GM12878 (cell line): ENCODE results near the gene TANC1. TPM values are rescaled to one million over a fixed set of nuclear protein-coding genes. Genes with fewer than 3 reads are reported as not detected.

Experiments
- ATAC-seq: fragments of 200-7000 bp; cut with Tn5 transposase; 3 replicates; pipeline ENCODE4 v1.9.1; 2020; ENCODE audit warnings: mild to moderate bottlenecking, moderate library complexity
- BruUV-seq: library from RNA; stranded (reverse); fragments of 400-500 nt; replicated peaks from 2 replicates; lab custom pipeline; 2021; lab: Mats Ljungman, UMichigan
- CTCF ChIA-PET: fragments of 300-600 bp; sonication (Branson Sonifier 250); formaldehyde crosslinking; extraction: SDS; loops from one replicate; lab custom pipeline; 2021; ENCODE audit warnings: inconsistent platforms; lab: Yijun Ruan, JAX
- POLR2A ChIA-PET: fragments of 350-600 bp; formaldehyde crosslinking; extraction: SDS; loops from one replicate; lab custom pipeline; 2021; ENCODE audit warnings: inconsistent platforms; lab: Charles Lee
- RAD21 ChIA-PET: fragments of 300-600 bp; sonication (Branson Sonifier 250); formaldehyde crosslinking; loops from one replicate; lab custom pipeline; 2023; ENCODE audit warnings: antibody characterized with exemption; ENCODE audit not compliant: unreplicated experiment; lab: Charles Lee
- SMC1A ChIA-PET: fragments of 300-600 bp; sonication (Branson Sonifier 250); formaldehyde crosslinking; loops from one replicate; lab custom pipeline; 2023; ENCODE audit not compliant: unreplicated experiment, uncharacterized antibody; lab: Charles Lee
- DNase-seq: peaks from one replicate; pipeline ENCODE4 v3.0.0-alpha.2; 2011; ENCODE audit warnings: low read depth, low spot score
- FAIRE-seq: peaks from 3 replicates; lab custom pipeline; 2011; peaks lifted over from hg19 to GRCh38; lab: Jason Lieb, UNC
- H2AFZ ChIP-seq: 2 replicates; pipeline ENCODE4 v1.6.0; 2011; ENCODE audit warnings: low read depth, low read length, control low read depth; ENCODE audit not compliant: control insufficient read depth
- H3K27ac ChIP-seq: 2 replicates; pipeline ENCODE4 v1.5.1; 2011; ENCODE audit warnings: control low read depth; ENCODE audit not compliant: control insufficient read depth, insufficient read depth
- H3K27me3 ChIP-seq, 2 experiments: replicated peaks in 1 of 2; 2 replicates each; pipeline versions ENCODE4 v1.6.0 to v1.6.1; 2011; ENCODE audit warnings: low read length in 1 of 2; ENCODE audit not compliant: control insufficient read depth in 2 of 2, insufficient read depth in 2 of 2
- H3K36me3 ChIP-seq, 2 experiments: 2 replicates each; pipeline ENCODE4 v1.5.1; 2011; ENCODE audit warnings: low read length in 1 of 2; ENCODE audit not compliant: control insufficient read depth in 2 of 2, insufficient read depth in 2 of 2
- H3K4me1 ChIP-seq: 2 replicates; pipeline ENCODE4 v1.6.1; 2011; ENCODE audit warnings: mild to moderate bottlenecking, low read length, moderate library complexity, mixed read lengths; ENCODE audit not compliant: control insufficient read depth, insufficient read depth
- H3K4me2 ChIP-seq: 2 replicates; pipeline ENCODE4 v1.6.0; 2011; ENCODE audit warnings: control low read depth; ENCODE audit not compliant: control insufficient read depth, insufficient read depth
- H3K4me3 ChIP-seq: fragments of 200-600 bp; sonication (generic); 2 replicates; pipeline ENCODE4 v1.5.1; 2016
- H3K79me2 ChIP-seq: 2 replicates; pipeline ENCODE4 v1.6.0; 2011; ENCODE audit warnings: low read length; ENCODE audit not compliant: control insufficient read depth, insufficient read depth
- H3K9ac ChIP-seq: 2 replicates; pipeline ENCODE4 v1.8.0; 2011; ENCODE audit warnings: low read length, control low read depth, mixed read lengths; ENCODE audit not compliant: control insufficient read depth, insufficient read depth
- H3K9me3 ChIP-seq: replicated peaks from 3 replicates; pipeline ENCODE4 v1.5.1; 2011; ENCODE audit warnings: mild to moderate bottlenecking, low read length; ENCODE audit not compliant: control insufficient read depth, insufficient read depth
- H4K20me1 ChIP-seq: 2 replicates; pipeline ENCODE4 v1.6.0; 2011; ENCODE audit not compliant: control insufficient read depth, insufficient read depth
- HSF1 ChIP-seq: fragments of 150-350 bp; IDR thresholded peaks from 2 replicates; pipeline ENCODE4 v1.6.1; 2014; ENCODE audit warnings: mild to moderate bottlenecking, low read depth, low read length
- IKZF2 ChIP-seq, 2 experiments: fragments of 450-650 bp; IDR thresholded peaks; 2 replicates each; pipeline ENCODE4 v1.6.1; 2017; ENCODE audit warnings: mild to moderate bottlenecking in 2 of 2, moderate library complexity in 2 of 2
- MXI1 ChIP-seq: fragments of 150-350 bp; IDR thresholded peaks from 2 replicates; pipeline ENCODE4 v1.6.1; 2011; ENCODE audit warnings: low read depth, mild to moderate bottlenecking, inconsistent platforms, low read length, improper control_type of control experiment
- SUPT20H ChIP-seq: IDR thresholded peaks from 2 replicates; pipeline ENCODE4 v1.6.1; 2011; ENCODE audit warnings: low read depth, mild to moderate bottlenecking, low read length, moderate library complexity, borderline replicate concordance; ENCODE audit not compliant: control insufficient read depth
- TCF3 ChIP-seq: IDR thresholded peaks from 2 replicates; pipeline ENCODE4 v1.6.1; 2012; ENCODE audit warnings: low read depth, mild to moderate bottlenecking, low read length, borderline replicate concordance; ENCODE audit not compliant: insufficient read depth
- WGBS: methylation state at CpG from one replicate; pipeline ENCODE4 v1.1.6; 2016; ENCODE audit warnings: low lambda C conversion rate; ENCODE audit not compliant: insufficient replicate concordance, insufficient coverage; ENCODE audit errors: missing lambda C conversion rate; 5-methylcytosine and 5-hydroxymethylcytosine counted together
- in situ Hi-C: fragments of 300-500 bp; cut with MboI; formaldehyde crosslinking; loops from 9 replicates; pipeline ENCODE4 v1.14.3; 2018; ENCODE audit warnings: mixed read lengths
- intact Hi-C: fragments of 100-400 bp; cut with micrococcal nuclease; formaldehyde crosslinking; loops from one replicate; pipeline ENCODE4 v1.14.2; 2022; ENCODE audit not compliant: unreplicated experiment
- polyA plus RNA-seq, 11 experiments: library from polyadenylated mRNA; depleted of rRNA in 4 of 11; unstranded in 6 of 11; stranded (reverse) in 5 of 11; fragments of >200 nt; fragmentation: Nextera tagmentation in 4 of 11; fragmentation: Illumina TruSeq in 1 of 11; extraction: Ambion mirVana in 4 of 11; extraction: Trizol in 1 of 11; gene quantifications; 1 replicate in 1 of 11; 2 replicates in 10 of 11; pipeline versions ENCODE4 v1.2.1 to v1.2.3, GENCODE V29; 2011 to 2016; ENCODE audit warnings: inconsistent platforms in 2 of 11, missing spikeins in 2 of 11, low read depth in 1 of 11
- total RNA-seq, 4 experiments: library from RNA; depleted of rRNA in 3 of 4; stranded (reverse); fragments of >200 nt in 3 of 4; fragmentation: Illumina TruSeq in 1 of 4; extraction: Trizol in 1 of 4; gene quantifications; 2 replicates each; pipeline versions ENCODE4 v1.2.1 to v1.2.3, GENCODE V29; 2013 to 2021
- TF ChIP-seq, protein P1 (sequence below): fragments of 450-650 bp; formaldehyde crosslinking; IDR thresholded peaks from 2 replicates; pipeline ENCODE4 v1.5.0; 2022; ENCODE audit warnings: mild to moderate bottlenecking, missing genetic modification characterization

TANC1 gene
- total and polyA plus RNA-seq, 10 of the 15 experiments (the other 5 are each of a cell fraction or from before 2014, with no cell fraction given), result 0.05 to 5.0 (median 0.34) TPM

DNA sequence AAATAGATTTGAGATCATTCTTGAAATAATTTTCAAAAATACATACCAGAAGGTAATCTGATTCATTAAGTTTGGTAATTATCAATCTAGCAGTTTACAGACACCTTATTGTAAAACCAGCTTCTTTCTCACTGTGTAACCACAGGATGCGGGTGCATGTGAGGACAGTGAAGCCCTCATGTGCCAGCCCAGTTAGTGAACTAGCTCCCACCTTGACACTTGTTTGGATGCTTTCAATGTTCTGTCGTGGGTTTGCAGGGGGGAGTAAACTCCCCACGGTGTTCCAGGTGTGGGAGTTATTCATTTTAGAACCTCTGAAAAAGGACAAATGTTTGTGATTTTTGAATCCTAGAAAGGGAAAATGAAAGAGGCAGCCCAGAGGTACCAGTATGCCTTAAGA is 259.0 kb downstream of the TANC1 start (continued):
- TF ChIP-seq, protein P1, sequence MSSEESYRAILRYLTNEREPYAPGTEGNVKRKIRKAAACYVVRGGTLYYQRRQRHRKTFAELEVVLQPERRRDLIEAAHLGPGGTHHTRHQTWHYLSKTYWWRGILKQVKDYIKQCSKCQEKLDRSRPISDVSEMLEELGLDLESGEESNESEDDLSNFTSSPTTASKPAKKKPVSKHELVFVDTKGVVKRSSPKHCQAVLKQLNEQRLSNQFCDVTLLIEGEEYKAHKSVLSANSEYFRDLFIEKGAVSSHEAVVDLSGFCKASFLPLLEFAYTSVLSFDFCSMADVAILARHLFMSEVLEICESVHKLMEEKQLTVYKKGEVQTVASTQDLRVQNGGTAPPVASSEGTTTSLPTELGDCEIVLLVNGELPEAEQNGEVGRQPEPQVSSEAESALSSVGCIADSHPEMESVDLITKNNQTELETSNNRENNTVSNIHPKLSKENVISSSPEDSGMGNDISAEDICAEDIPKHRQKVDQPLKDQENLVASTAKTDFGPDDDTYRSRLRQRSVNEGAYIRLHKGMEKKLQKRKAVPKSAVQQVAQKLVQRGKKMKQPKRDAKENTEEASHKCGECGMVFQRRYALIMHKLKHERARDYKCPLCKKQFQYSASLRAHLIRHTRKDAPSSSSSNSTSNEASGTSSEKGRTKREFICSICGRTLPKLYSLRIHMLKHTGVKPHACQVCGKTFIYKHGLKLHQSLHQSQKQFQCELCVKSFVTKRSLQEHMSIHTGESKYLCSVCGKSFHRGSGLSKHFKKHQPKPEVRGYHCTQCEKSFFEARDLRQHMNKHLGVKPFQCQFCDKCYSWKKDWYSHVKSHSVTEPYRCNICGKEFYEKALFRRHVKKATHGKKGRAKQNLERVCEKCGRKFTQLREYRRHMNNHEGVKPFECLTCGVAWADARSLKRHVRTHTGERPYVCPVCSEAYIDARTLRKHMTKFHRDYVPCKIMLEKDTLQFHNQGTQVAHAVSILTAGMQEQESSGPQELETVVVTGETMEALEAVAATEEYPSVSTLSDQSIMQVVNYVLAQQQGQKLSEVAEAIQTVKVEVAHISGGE (CRISPR knock-in tag), result no peak
- no peak for TF ChIP-seq IKZF2 (IDR thresholded peaks at IDR 0.05)
- no peak for TF ChIP-seq HSF1
- no peak for TF ChIP-seq SUPT20H
- no peak for TF ChIP-seq TCF3

GRCh38 chr2:159228081-159228581 is 259.7 kb downstream of the TANC1 start:
- Histone ChIP-seq H3K9me3 (no peaks in the 10 kb centered on the region), H3K27me3 (no peaks in the 10 kb centered on the region), H4K20me1 (no peaks in the 10 kb centered on the region), H3K4me1 (no peaks in the 10 kb centered on the region), H3K27ac (no peak overlapping the region), H2AFZ (no peak overlapping the region), H3K79me2 (no peaks in the 10 kb centered on the region), H3K4me2 (no peak overlapping the region), H3K4me3 (no peak overlapping the region), H3K9ac (no peak overlapping the region), H3K36me3 (no peaks in the 10 kb centered on the region)
- in situ Hi-C loops (no loop called here), intact Hi-C loops (no loop called here)
- ChIA-PET SMC1A (no interaction called here), CTCF (no interaction called here), RAD21 (no interaction called here), POLR2A (no interaction called here)
- FAIRE-seq (no peak), DNase-seq (no peak), ATAC-seq (no peak)
- TF ChIP-seq IKZF2 (IDR thresholded peaks at IDR 0.05) (no peak), MXI1 (no peak)
- 94% methylated on average over 14 of the region's 14 CpGs for WGBS
- no TSS peak for BruUV-seq
